T-helper 9 cell (primary cell): ENCODE results near the gene ADGRD2.

Source experiments
- DNase-seq: peaks from one replicate; pipeline ENCODE4 v3.0.0-alpha.2; 2020

Gene ADGRD2

DNA sequence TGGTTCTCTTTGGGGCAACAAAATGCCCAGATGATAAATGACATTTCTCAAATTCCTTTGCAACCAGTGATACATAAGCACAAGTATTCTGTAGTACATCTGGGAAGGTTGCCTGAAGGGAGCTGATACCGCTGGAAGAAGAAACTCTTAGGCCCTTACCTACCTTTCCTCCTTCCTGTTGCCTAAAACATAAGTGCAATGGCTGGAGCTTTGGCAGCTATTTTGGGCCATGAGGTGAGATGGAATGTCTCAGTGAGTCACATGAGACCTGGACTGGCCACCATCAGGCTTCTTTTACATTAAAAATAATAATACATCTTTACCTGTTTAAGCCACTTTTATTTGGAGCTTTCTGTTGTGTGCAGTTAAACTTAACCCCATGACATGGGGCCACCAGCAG, 11.2 kb upstream of the ADGRD2 start:
- no peak for DNase-seq

DNA sequence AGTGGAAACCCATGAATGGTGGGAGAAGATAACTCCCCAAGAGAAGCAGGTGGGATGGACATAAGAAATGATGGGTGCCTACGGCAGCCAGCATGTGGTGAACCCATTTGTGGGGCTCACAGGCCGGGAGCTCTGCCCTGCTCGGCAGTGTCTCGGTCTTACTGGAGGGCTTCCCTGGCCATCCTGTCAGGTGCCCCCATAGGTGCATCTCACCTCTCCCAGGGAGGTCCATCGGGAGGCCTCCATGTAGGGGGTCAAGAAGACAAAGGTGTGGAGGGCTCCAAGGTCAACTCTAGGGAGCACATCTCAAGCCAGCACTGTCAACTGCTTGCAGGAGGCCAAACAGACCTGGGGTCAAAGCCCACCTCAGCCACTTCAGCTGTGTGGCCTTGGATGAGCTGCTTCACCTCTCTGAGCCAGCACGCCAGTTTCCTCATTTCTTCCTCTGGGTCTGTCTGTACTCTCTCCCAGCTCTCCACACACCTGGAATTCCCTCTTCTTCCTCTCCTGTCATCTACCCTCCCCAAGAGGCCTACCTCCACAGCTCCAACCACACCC, 10.5 kb upstream of the ADGRD2 start:
- no peak for DNase-seq

DNA sequence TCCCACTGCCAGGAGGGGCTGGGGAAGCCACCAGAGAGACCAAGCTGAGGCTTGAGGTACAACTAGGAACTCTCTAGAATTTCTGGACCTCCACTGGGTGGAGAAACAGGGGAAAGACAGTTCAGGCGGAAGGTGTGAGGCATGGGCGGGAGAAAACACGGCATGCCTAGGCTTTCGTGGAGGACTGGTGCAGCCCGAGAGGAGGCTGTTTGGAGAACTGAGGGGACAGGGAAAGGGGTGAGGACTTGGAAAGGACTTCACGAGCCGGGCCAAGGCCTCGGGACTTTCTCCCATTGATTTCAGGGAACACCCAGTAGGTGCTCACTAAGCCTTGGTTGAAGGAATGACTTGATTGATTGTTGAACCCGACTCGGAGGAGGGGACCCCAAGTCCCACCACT, 9.5 kb upstream of the ADGRD2 start:
- DNase-seq: no peak

DNA sequence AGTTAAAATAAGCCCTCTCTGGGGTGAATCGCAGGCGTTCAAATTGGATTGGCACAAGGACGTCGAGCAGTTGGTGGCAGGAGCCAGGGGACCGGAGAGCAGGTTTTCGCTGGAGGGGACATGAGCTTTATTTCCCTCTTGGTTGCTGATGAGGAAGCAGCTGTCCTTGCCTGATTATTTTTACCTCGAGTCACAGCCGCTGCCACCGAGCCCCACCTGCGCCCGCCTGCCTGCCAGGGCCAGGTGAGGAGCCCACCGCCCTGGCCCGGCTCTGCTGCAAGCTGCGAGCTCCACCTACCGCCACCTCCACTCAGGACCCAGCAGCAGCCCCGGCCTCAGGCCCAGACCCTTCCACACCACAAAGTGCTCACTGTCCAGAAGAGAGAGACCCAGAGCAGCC, 9.0 kb upstream of the ADGRD2 start:
- DNase-seq: no peak

DNA sequence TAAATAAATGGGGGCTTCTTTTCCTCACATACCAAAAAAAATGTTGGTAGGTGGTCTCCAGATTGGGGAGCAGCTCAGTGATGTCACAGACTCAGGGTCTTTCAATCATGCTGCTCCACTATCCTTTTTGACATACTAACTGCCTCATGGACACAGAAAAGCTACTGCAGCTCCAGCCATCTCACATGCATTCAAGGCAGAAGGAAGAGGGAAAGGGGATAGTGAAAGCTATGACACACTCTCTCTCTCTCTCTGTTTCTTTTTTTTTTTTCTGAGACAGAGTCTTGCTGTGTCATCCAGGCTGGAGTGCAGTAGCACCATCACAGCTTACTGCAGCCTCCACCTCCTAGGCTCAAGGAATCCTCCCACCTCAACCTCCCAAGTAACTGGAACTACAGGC, 7.9 kb upstream of the ADGRD2 start:
- DNase-seq: no peak

DNA sequence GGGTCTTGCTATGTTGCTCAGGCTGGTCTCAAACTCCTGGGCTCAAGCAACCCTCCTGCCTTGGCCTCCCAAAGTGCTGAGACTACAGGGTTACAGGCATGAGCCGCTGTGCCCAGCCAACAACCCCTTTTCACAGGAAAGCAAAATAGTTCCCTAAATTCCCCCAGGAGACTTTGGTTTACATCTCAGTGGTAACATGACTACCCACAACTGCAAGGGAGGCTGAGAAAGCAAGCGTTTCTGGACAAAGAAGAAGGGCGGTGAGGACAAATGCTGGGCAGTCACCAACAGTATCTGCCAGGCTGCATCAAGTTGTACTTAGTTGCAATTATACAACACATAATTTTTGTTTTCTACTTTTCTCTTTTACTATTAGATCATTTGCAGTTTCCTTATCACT, 7.4 kb upstream of the ADGRD2 start:
- DNase-seq: no peak

DNA sequence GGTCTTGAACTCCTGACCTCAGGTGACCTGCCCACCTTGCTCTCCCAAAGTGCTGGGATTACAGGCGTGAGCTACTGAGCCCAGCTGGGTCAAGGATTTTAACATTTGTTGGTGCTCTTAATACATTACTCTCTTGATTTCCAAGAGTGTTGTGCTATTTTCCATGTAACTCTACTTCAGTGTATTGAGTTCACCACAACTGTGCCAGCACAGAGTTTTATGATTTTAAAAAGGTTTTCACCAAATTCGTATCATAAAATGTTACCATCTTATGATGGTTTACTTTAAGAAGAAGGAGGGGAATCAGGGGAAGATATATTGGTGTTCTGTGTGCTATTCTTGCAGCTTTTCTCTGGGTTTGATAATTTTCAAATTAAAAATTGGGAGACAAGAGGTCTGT, 6.6 kb upstream of the ADGRD2 start:
- no peak for DNase-seq

DNA sequence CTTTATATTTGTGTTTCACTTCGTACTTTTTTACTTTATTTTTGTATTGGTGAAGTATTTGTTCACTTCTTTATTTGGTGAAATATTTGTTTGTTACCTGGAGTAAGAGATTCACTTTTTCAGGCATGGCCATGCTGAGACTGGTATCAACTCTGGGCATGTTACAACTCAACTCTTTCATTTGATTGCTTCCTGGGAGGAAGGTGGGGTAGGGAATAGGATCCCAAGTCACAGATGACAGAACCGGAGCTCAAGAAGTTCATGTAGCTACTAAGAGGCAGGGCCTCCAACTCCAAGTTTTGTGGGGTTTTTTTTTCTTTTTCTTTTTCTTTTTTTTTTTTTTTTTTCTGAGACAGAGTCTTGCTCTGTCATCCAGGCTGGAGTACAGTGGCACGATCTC, 6.1 kb upstream of the ADGRD2 start:
- no peak for DNase-seq

DNA sequence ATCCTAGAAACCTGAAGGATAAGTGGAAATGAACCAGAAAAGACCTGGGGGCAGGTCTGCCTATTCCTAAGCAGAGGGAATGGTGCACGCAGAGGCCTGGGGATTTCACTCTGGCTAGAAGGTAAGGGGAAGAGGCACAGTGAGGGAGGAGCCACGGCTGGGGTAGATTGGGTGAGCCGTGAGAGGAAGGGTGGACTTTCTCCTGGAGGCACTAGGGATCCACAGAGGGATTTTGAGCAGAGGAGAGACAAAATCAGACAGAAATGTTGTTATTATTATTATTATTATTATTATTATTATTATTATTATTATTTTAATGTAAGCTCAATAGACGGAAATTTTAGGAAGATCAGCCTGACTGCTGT, 3.0 kb upstream of the ADGRD2 start:
- DNase-seq: no peak

DNA sequence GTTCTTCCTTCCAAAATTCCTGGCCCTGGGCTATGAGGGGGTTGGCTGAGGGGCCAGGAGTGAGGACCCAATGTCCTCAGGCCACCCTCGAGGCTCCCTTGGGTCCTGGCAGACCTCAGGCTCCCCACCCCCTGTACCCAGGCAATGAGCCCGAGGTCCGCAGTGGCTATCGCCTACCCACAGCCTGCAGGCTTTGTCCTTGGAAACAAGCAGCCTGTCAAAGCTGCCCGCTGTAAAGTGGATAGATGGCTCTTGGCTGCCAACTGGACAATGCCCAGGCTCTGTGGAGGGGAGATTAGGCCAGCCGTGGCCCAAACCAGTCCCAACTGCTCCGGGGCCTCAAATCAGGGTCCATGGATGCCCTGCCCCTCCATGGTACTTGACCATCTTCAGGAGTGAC, 2.2 kb upstream of the ADGRD2 start:
- no peak for DNase-seq

DNA sequence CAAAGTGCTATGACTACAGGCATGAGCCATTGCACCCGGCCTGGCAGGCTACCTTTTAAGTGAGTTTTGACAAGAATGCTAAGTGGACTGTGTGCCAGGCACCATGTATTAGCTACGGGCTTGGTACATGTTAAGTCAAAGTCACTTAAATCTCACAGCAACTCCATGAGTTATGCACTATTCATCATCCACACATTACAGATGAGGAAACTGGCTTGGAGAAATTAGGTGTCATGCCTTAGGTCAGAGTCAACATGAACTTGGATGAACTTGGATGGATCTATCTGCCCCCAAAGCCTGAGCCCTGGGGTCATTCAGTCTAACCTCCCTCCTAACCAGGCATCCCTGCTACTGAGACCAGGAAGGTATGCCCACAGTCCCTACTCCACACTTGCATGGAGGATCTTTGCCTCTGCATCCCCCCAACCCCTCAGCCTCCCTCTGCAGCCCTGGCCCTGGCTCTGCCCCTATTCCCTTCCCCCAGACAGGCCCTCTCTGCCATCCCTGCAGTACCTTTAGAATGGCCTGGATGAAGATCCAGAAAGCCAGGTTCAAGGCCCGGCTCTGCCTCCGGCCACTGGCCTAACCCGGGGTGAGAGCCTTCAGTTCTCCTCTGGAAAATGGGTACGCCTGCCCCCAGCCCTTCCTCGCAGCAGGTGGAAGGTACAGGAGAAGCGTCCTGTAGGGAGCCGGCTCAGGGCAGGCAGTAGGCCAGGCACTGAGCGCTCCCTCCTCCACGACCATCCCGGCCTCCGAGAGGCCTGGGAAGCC, 685 bp upstream of the ADGRD2 start:
- no peak for DNase-seq

DNA sequence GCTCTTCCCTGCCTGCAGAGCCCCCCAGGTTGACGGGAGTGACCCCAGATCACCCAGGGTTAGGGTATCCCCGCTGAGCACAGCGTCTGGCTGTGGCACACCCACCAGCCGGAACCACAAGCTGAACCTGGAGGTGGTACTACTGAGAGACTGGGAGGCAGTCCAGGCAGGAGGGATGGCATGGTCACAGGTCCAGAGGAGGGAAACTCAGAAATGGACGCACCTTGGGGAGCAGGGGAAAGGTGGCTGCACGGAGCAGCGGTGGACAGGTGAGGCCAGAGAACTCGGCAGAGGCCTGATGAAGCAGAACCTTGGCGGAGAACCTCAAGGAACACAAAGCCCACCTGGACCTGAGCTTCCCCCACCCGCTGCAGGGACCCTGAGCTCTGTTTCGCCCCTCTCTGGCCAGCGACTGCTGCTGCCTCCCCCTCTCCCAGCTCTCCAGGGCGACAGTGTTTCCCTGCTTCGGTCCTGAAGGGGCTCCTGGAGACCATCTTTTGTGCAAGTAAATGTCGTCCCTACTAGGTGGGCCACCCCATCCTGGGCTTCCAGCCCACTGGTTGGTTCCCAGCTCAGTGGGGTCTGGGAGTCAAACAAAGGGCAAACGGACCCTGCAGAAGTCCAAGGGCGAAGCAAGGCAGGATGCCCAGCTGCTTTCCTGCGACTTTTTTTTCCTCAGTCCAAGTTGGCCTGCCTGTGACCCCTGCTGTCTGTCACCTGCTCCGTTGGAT, 845 bp downstream of the ADGRD2 start:
- DNase-seq: no peak

DNA sequence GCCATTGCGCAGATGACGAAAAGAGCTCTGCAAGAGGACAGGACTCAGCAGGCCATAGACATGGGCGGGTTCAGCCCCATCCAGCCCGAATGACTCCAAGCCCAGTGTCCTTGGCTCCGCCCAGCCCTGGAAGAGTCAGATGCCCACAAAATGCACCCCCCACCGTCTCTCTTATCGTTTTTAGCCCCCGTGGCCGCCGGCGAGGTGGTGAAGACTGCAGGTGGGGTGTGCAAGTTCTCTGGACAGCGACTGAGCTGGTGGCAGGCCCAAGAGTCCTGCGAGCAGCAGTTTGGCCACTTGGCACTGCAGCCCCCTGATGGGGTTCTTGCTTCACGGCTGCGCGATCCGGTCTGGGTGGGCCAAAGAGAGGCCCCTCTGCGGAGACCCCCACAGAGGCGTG, 2.1 kb downstream of the ADGRD2 start:
- no peak for DNase-seq

DNA sequence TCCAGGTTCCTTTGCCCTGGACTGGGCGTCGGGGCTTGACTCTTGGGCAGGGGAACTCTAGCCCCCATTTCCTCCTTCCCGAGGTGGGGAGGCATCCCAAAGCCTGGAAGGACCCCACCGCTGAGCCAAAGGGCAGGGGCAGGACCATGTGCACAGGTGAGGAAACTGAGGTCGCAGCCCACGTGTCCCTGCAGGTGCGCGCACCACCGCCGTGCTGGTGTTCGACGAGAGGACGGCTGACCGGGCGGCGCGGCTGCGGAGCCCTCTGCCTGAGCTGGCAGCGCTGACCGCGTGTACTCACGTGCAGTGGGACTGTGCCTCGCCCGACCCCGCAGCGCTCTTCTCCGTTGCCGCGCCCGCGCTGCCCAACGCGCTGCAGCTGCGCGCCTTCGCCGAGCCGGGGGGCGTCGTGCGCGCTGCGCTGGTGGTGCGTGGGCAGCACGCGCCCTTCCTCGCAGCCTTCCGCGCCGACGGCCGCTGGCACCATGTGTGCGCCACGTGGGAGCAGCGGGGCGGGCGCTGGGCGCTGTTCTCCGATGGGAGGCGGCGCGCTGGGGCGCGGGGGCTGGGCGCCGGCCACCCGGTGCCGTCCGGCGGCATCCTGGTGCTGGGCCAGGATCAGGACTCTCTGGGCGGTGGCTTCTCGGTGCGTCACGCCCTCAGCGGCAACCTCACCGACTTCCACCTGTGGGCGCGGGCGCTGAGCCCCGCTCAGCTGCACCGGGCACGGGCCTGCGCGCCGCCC, 2.8 kb downstream of the ADGRD2 start:
- DNase-seq: no peak

DNA sequence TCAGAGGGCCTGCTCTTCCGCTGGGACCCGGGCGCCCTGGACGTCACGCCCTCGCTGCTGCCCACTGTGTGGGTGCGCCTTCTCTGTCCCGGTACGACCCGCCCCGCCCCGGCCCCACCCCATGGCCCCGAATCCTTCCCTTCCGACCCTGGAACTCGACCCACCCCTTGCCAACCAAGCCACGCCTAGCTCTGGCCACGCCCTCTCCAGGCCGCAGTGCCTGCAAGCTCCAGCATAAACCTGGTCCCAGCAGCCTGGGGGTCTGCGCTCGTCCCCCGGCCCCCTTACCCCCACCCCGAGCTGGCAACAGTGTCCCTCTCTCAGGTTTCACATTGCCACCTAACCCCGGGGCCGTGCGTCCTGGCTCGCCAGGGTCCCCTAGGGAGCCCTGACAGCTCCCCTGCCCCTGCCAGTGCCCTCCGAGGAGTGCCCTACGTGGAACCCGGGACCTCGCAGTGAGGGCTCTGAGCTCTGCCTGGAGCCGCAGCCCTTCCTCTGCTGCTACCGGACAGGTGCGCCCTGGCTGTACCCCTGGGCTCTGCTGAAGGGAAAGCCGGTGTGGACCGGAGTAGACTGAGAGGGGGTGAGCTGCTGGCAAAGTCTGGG, 3.4 kb downstream of the ADGRD2 start:
- DNase-seq: no peak

DNA sequence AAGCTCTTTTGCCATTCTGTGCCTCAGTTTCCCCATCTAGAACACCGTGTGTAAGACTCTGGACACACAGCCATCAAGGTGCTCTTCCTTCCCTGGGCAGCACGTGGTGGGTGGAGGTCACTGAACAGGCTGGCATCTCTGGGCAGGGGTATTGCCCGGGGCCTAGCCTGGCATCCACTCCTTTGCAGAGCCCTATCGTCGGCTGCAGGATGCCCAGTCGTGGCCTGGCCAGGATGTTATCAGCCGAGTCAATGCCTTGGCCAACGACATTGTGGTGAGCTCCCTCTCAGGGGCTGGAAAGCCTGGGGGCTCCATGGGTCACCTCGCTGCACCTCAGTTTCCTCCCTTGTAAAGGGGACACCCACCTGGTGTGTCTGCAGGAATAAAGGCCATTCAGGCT, 4.0 kb downstream of the ADGRD2 start:
- DNase-seq: no peak

DNA sequence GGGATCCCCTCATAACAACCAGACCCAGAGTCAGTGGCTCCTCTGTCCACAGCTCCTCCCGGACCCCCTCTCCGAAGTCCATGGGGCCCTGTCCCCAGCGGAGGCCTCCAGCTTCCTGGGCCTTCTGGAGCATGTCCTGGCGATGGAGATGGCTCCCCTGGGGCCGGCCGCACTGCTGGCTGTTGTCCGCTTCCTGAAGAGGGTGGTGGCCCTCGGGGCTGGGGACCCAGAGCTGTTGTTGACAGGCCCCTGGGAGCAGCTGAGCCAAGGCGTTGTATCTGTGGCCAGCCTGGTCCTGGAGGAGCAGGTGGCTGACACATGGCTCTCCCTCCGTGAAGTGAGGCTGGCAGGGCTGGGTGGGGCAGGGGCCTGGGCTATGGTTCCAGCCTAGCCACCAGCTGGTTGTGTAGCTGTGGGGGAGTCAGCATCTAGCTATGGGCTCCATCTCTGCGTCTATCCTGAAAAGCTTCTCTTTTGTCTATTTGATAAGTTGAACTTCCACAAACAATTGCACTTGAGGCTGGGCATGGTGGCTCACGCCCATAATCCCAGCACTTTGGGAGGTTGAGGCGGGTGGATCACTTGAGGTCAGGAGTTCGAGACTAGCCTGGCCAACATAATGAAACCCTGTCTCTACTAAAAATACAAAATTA, 4.7 kb downstream of the ADGRD2 start:
- DNase-seq: no peak

DNA sequence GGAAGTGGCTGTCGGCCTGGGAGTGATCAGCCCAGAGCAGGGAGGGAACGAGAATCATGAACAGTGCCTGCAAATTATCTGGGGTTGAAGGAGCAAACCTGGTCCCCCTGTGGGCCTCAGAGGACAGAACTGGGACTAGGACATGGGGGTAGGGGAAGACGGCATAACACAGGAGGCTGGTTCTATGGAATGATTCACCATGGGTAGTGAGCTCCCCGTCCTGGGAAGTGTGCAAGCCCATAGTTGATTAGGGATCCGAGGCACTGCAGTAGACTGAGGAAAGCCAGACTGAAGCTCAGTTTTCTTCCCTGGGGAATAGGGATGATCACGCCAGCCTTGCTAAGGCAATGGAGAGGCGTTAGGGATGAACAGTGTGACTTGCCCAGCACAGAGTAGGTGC, 5.6 kb downstream of the ADGRD2 start:
- no peak for DNase-seq

DNA sequence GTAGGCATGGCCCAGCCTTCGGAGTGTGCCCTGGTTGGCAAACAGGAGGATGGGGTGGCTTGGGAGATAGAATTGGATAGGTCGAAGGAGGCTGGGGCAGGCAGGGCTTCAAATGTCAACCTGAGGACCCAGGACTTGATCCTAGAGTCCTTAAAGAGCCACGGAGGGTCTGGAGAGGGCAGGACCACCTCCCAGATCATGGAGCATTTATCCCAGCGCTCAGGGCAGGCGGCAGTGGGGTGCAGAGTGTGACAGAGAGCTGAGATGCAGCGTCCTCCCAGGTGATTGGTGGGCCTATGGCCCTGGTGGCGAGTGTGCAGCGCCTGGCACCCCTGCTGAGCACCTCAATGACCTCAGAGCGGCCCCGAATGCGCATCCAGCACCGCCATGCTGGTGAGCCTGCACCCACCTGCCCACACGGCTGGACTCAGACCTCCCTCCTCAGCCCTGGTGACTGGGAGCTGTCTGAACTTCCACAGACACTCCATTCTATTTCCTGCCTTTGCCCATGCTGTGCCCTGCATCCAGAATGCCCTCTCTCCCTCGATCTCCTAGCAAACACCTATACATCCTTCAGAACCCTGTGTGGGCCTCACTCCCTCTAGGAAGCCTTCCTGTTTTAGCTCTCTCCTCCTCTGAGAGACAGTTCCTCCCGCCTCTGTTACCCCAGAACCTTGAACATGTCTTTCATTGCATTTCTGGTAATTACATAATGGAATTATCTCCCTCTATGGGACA, 6.3 kb downstream of the ADGRD2 start:
- no peak for DNase-seq

DNA sequence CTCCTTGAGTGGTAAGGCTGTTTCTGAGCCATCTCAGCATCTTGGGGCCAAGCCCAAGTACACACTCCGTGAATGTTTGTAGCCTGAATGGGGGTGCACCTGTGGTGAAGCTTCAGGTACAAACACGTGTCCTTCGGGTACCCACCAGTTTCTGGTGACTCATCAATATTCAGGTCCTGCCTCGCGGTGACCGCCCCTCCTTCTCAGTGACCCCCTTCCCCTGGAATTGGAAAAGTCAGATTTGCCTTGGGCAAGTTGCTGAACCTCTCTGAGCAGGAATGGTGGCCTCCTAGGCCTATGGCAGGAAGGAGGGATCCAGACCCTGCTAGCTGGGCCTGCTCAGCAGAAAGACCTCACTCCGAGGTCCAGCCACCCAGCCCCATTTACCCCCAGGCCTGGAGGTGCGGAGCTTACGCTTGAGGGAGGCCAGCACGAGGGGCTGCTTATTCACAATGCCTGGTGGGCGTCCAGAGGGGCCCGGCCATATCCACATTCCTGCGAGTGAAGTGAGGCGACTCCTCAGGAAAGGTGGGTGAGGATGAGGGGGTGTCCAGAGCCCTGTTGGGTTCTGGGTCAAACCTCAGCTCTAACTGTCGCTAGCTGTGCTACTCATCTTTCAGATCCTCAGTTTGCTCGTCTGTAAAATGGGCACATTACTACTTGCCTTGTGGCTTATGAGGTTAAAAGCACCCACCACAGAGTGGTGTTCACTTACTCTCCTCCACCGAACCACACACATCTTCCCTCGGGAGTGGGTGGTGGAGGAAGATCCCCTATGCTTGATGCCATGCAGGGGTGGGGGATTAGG, 7.0 kb downstream of the ADGRD2 start:
- no peak for DNase-seq

DNA sequence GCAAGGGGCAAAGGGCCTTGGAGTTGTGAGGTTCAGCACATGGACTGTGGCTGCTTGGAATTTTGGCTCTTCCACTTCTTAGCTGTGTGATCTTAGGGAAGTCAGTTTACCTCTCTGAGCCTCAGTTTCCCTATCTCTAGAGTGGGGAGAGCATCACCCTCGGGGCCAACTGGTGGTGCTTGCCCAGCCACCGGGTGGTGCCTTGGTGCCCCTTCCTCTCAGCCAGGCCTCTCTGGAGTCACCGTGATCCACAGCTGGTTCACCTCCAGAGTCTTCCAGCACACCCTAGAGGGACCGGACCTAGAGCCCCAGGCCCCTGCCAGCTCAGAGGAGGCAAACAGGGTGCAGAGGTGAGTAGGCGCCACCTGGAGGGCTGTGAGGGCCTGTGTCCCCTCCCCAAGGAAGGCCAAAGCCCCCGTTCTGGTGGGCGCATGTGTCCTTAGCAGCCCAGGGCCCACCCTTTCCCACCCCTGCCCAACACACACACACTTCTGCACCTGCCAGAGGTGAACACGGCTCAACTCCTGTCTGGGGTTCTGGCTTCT, 7.7 kb downstream of the ADGRD2 start:
- DNase-seq: no peak
